GM12874 (cell line): ENCODE data around the gene SLC49A3.

Source experiments
- TF ChIP-seq, protein P1 (sequence below): IDR thresholded peaks from 2 replicates; pipeline ENCODE4 v1.5.1; 2011; ENCODE audit warnings: low read depth, mild to moderate bottlenecking, control low read depth, low read length, moderate library complexity; ENCODE audit not compliant: insufficient read depth

Gene SLC49A3

DNA sequence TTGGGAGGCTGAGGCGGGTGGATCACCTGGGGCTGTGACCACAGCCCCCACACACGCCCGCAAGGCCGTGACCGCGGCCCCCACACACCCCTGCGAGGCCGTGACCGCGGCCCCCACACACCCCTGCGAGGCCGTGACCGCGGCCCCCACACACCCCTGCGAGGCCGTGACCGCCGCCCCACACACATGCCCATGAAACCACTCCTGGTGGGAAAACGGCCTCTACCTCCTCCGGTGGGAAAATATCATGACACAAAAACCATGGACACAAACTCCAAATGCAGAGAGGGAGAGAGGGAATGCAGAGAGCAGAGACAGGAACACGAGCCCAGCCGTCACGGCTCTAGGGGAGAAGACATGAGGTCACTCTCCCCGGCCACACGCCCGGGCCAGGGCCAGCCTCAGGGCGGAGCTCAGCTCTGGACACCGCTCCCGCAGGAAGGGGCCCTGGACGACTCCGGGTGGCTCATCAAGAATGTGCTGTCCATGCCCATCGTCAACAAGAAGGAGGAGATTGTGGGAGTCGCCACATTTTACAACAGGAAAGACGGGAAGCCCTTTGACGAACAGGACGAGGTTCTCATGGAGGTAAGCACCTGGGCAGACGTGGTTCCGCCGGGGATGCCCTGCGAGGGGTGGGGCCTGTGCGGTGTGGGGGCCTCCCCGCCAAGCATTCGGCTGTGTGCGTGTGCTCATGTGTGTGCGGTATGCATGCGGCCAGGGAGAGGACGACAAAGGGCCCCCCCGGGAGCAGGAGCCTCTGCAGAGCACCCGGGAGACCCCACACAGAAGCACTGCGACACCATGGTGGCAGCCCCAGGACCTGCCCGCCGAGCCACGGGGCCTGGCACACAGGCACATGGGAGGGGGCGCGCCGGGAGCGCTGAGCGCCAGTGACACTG lies 32.3 kb downstream of the SLC49A3 start:
- TF ChIP-seq, protein P1, sequence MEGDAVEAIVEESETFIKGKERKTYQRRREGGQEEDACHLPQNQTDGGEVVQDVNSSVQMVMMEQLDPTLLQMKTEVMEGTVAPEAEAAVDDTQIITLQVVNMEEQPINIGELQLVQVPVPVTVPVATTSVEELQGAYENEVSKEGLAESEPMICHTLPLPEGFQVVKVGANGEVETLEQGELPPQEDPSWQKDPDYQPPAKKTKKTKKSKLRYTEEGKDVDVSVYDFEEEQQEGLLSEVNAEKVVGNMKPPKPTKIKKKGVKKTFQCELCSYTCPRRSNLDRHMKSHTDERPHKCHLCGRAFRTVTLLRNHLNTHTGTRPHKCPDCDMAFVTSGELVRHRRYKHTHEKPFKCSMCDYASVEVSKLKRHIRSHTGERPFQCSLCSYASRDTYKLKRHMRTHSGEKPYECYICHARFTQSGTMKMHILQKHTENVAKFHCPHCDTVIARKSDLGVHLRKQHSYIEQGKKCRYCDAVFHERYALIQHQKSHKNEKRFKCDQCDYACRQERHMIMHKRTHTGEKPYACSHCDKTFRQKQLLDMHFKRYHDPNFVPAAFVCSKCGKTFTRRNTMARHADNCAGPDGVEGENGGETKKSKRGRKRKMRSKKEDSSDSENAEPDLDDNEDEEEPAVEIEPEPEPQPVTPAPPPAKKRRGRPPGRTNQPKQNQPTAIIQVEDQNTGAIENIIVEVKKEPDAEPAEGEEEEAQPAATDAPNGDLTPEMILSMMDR = no peak

DNA sequence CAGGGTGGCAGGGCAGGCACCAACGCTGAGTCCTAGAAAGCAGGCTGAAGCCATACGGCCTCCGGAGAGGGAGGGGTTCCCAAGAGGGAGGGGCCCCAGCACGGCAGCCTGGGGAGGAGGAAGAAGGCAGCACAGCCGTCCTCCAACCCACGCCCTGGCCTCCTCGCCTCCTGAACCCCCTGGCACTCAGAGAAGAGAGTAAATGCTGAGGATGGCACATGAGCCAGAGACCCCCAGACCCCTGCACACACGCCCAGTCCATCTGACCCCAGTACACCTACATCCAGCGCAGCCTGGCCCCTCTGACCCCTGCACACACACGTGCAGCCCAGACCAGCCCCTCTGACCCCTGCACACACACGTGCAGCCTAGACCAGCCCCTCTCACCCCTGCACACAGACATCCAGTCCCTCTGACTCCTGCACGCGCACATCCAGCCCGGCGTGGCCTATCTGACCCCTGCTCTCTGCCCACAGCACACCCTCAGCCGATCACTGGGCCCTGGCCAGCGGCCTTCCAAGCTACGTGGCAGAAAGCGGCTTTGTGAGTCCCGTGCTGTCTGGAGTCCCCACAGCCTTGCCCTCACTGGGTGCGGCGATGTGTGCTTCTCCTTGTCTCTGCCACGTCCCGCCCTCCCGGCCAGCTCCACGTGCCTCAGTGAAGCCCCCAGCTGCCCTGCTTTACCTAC lies 33.3 kb downstream of the SLC49A3 start:
- TF ChIP-seq, protein P1 = no peak

DNA sequence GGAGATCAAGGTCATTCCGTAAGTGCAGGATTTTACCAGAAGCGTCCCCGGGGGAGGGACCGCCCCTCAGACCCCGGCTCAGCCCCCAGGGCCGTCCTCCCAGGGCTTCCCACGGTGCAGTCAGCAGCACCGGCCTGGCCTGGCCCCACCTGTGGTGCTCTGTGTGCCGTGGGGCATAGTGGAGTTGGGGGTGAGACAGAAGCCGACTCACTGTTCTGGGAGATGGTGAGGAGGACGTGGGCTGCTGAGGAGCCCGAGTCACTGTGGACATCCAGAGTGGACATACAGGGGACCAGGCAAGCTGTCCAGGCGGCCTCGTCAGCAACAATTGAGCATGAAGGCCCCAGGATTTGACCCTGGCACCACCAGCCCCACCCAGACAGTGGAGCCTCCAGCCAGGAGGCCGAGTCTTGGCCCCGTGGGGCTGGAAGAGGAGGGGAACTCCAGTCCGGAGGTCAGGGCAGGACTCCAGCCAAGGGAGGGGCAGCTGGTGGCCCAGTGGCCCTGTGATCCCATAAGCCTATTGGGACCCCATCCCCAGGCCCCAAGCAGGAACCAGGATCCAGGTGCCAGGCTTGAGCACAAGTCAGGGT lies 34.0 kb downstream of the SLC49A3 start:
- TF ChIP-seq, protein P1 = no peak

DNA sequence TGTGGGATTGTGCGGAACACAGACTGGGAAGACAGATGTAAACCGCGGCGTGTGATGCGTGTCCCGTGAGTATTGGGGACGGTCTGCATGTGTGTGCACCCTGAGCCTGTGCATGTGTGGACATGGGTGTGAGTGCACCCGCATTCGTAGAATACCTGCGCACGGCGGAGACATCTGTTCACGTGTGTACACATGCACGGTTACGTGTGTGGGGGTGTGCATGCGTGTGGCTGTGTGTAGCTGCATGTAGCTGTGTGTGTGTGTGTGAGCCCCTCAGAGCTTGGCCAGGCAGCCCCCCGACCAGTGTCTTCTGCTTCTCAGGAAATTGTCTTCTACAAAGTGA lies 34.5 kb downstream of the SLC49A3 start:
- TF ChIP-seq, protein P1 = no peak

DNA sequence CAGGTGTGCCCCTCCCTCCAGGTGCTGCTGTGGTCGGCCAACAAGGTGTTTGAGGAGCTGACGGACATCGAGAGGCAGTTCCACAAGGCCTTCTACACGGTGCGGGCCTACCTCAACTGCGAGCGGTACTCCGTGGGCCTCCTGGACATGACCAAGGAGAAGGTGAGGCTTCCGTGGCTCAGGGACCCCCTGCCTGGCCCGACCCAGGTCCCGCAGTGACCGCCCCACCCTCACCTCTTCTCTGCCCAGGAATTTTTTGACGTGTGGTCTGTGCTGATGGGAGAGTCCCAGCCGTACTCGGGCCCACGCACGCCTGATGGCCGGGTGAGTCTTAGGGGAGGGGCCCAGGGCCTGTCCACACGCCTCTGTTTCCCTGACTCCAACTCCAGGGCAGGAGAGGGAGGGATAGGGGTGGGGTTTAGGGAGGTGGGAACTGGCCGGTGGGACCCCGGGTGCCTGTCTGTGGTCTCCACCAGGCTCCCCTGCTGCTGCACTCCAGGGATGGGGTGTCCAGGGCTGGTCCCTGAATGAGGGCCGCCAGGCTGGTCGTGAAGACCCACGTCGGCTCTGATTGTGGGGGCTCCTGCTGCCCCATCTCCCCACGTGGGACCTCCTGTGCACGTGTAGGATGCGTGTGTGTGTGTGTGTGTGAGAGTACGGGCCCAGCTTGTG lies 35.0 kb downstream of the SLC49A3 start:
- TF ChIP-seq, protein P1 = no peak

DNA sequence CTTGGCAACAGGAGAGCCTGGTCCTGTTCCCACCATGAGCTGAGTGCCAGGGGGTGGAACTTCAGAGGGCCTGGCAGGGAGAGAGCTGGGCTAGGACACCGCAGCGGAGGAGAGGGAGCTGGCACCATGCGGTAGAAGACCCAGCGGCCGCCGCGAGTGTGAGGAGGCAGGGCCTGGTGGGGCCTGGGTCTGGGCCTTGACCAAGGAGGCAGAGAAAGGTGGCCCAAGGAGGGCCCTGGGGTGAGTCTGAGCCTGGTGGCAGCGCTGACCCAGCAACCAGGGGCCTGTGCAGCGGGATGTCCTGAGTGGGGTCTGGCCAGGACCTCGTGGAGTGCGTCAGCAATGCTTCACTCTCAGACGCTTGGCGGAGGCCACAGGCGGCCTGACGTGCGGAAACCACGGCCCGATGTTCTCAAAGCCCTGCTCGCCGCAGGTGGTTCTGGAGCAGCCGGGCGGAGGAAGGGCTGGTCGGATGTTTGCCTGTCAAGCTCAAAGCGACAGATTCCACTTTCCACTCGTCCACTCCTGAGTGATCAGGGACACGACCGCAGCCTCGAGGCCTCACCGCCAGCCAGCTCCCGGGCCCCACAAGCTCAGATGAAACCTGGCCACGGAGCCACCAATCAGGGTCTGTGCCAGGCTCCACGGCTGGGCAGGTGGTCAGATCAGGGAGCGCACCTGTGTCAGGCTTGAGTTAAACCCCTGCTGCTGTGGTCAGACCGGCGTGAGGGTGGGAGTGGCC lies 35.7 kb downstream of the SLC49A3 start:
- TF ChIP-seq, protein P1 = no peak
